HCT116 (cell line): ENCODE data around the gene RBM12. TPM values are rescaled to one million over a fixed set of nuclear protein-coding genes. Genes with fewer than 3 reads are reported as not detected.
"Not testable (repeated sequence)": the region's sequence is repeated elsewhere in the genome, so short reads cannot be mapped to it uniquely, and the experiment has no call there.

Experiments used
- ATAC-seq: fragments of 200-7000 bp; cut with Tn5 transposase; 2 replicates; pipeline ENCODE4 v1.9.1; 2020; ENCODE audit warnings: mild to moderate bottlenecking, moderate library complexity
- BruUV-seq: library from RNA; stranded (reverse); fragments of 400-500 nt; replicated peaks from 2 replicates; lab custom pipeline; 2021; lab: Mats Ljungman, UMichigan
- CTCF ChIA-PET: fragments of 300-600 bp; sonication (Branson Sonifier 250); formaldehyde crosslinking; loops from one replicate; lab custom pipeline; 2021; ENCODE audit warnings: antibody characterized with exemption; lab: Charles Lee
- POLR2A ChIA-PET: fragments of 300-600, 350-600 bp; sonication (Branson Sonifier 250); formaldehyde crosslinking; loops from one replicate; lab custom pipeline; 2021; ENCODE audit warnings: antibody characterized with exemption; lab: Charles Lee
- RAD21 ChIA-PET, 2 experiments: fragments of 300-600 bp; sonication (Branson Sonifier 250); formaldehyde crosslinking; loops; one replicate each; lab custom pipeline; 2023; ENCODE audit warnings: low total read pairs in 2 of 2; ENCODE audit not compliant: uncharacterized antibody in 2 of 2, unreplicated experiment in 2 of 2, low non-redundant PET in 1 of 2; lab: Charles Lee
- DNase-seq: peaks from one replicate; pipeline ENCODE4 v3.0.0-alpha.2; 2010; ENCODE audit warnings: low read depth, low spot score
- H2AFZ ChIP-seq: fragments of 200-600 bp; shearing (Covaris generic), sonication (generic); 2 replicates; pipeline ENCODE4 v1.6.1; 2017; ENCODE audit warnings: low read depth, mixed run types, mixed read lengths, antibody characterized with exemption, low read length; ENCODE audit not compliant: poor library complexity, severe bottlenecking
- H3K27ac ChIP-seq: 2 replicates; pipeline ENCODE4 v1.5.1; 2012; ENCODE audit warnings: low read depth, low read length
- H3K27me3 ChIP-seq: fragments of 200-600 bp; sonication (generic); 2 replicates; pipeline ENCODE4 v1.6.1; 2016; ENCODE audit warnings: mixed run types, low read length, mixed read lengths; ENCODE audit not compliant: insufficient read depth
- H3K36me3 ChIP-seq, 2 experiments: fragments of 200-500 bp in 1 of 2; fragments of 200-600 bp in 1 of 2; sonication (Bioruptor generic) in 1 of 2; sonication (generic) in 1 of 2; 2 replicates each; pipeline versions ENCODE4 v1.5.1 to v1.6.1; 2014 to 2016; ENCODE audit warnings: low read length in 2 of 2, inconsistent platforms in 1 of 2, mixed read lengths in 1 of 2, mixed run types in 1 of 2; ENCODE audit not compliant: insufficient read depth in 2 of 2, control insufficient read depth in 1 of 2
- H3K4me1 ChIP-seq, 2 experiments: fragments of 200-600 bp in 1 of 2; sonication (generic) in 1 of 2; 2 replicates each; pipeline versions ENCODE4 v1.5.1 to v1.6.1; 2012 to 2017; ENCODE audit warnings: low read length in 2 of 2, inconsistent platforms in 1 of 2, mild to moderate bottlenecking in 1 of 2, mixed read lengths in 1 of 2, mixed run types in 1 of 2, moderate library complexity in 1 of 2; ENCODE audit not compliant: insufficient read depth in 2 of 2, control insufficient read depth in 1 of 2
- H3K4me2 ChIP-seq: fragments of 200-600 bp; sonication (generic); 2 replicates; pipeline ENCODE4 v1.6.1; 2017; ENCODE audit warnings: mixed run types, low read length, mixed read lengths
- H3K4me3 ChIP-seq, 2 experiments: fragments of 200-600 bp in 1 of 2; sonication (generic) in 1 of 2; replicated peaks in 1 of 2; 2 replicates each; pipeline ENCODE4 v1.5.1; 2011 to 2016; ENCODE audit warnings: low read length in 2 of 2, control low read depth in 1 of 2, low read depth in 1 of 2, mild to moderate bottlenecking in 1 of 2, mixed read lengths in 1 of 2, mixed run types in 1 of 2
- H3K79me2 ChIP-seq: fragments of 200-600 bp; sonication (generic); 2 replicates; pipeline ENCODE4 v1.6.1; 2017; ENCODE audit warnings: mild to moderate bottlenecking, mixed run types, low read length, moderate library complexity, mixed read lengths; ENCODE audit not compliant: insufficient read depth
- H3K9ac ChIP-seq: fragments of 200-600 bp; sonication (generic); 2 replicates; pipeline ENCODE4 v1.6.1; 2016; ENCODE audit warnings: low read length, mixed read lengths
- H3K9me2 ChIP-seq: fragments of 200-600 bp; sonication (generic), shearing (Covaris generic); 2 replicates; pipeline ENCODE4 v1.6.1; 2017; ENCODE audit warnings: mixed run types, mild to moderate bottlenecking, moderate library complexity; ENCODE audit not compliant: insufficient read depth
- H3K9me3 ChIP-seq, 2 experiments: fragments of 200-500 bp in 1 of 2; fragments of 200-600 bp in 1 of 2; sonication (Bioruptor generic) in 1 of 2; sonication (generic) in 1 of 2; 2 replicates each; pipeline ENCODE4 v1.6.1; 2014 to 2017; ENCODE audit warnings: low read length in 2 of 2, mixed read lengths in 2 of 2, inconsistent platforms in 1 of 2, low read depth in 1 of 2, mild to moderate bottlenecking in 1 of 2, mixed run types in 1 of 2, moderate library complexity in 1 of 2; ENCODE audit not compliant: control insufficient read depth in 1 of 2, insufficient read depth in 1 of 2
- H4K20me1 ChIP-seq: fragments of 200-600 bp; sonication (generic), shearing (Covaris generic); 2 replicates; pipeline ENCODE4 v1.6.1; 2017; ENCODE audit warnings: mixed run types, mild to moderate bottlenecking, moderate library complexity; ENCODE audit not compliant: insufficient read depth
- CBX3 ChIP-seq: IDR thresholded peaks from 2 replicates; pipeline ENCODE4 v1.6.1; 2012; ENCODE audit warnings: low read depth
- CTCF ChIP-seq, 3 experiments: fragments of 200-600 bp in 1 of 3; sonication (generic) in 1 of 3; IDR thresholded peaks in 2 of 3; conservative IDR thresholded peaks in 1 of 3; 2 replicates each; pipeline ENCODE4 v1.5.1; 2012 to 2017; ENCODE audit warnings: low read depth in 2 of 3, low read length in 2 of 3, antibody characterized with exemption in 1 of 3, borderline replicate concordance in 1 of 3, control low read depth in 1 of 3, mild to moderate bottlenecking in 1 of 3, mixed read lengths in 1 of 3, mixed run types in 1 of 3, moderate library complexity in 1 of 3; ENCODE audit not compliant: insufficient read depth in 1 of 3
- RAD21 ChIP-seq: IDR thresholded peaks from 2 replicates; pipeline ENCODE4 v1.6.1; 2012; ENCODE audit warnings: low read depth, mild to moderate bottlenecking
- intact Hi-C: fragments of 100-400 bp; cut with micrococcal nuclease; formaldehyde crosslinking; loops from 2 replicates; pipeline ENCODE4 v1.10.0; 2022
- total RNA-seq: library from RNA; stranded (reverse); gene quantifications from one replicate; pipeline ENCODE4 v1.2.1, GENCODE V29; 2021; ENCODE audit not compliant: unreplicated experiment

Gene RBM12
- total RNA-seq, 1 experiment from 2014 or later = 110 TPM

- POLR2A ChIA-PET, RAD21 ChIA-PET: not testable (repeated sequence)
Observed at GRCh38 chr20:35686872-35687271, 22.2 kb upstream of the RBM12 start.

GRCh38 chr20:35685368-35685767 is 20.7 kb upstream of the RBM12 start:
- H3K9ac ChIP-seq, H3K9me2 ChIP-seq, H3K27ac ChIP-seq, DNase-seq, H3K9me3 ChIP-seq, H2AFZ ChIP-seq, BruUV-seq, H3K79me2 ChIP-seq, H3K27me3 ChIP-seq, CTCF ChIA-PET, H3K4me3 ChIP-seq, RAD21 ChIA-PET, H3K4me1 ChIP-seq, intact Hi-C loops, H3K4me2 ChIP-seq, H4K20me1 ChIP-seq, ATAC-seq: not testable (repeated sequence)
- peaks cover 2 to 16% of the 10 kb centered on the region in 2 experiments; a peak in 2 of 4 replicates for H3K36me3 ChIP-seq
- POLR2A ChIA-PET = interaction anchor here (0.7 kb wide), 1 partner anchor 308 kb away, joined by 4 read pairs; no protein-coding TSS in a partner anchor

More at GRCh38 chr20:35686872-35687271, 22.2 kb upstream of the RBM12 start:
- CTCF ChIA-PET = interaction anchor here (0.6 to 1.0 kb wide), 2 partner anchors 198 to 223 kb away, joined by 3 to 5 read pairs; no protein-coding TSS in a partner anchor
- H2AFZ ChIP-seq, H3K27ac ChIP-seq, BruUV-seq, H3K27me3 ChIP-seq, H3K9me2 ChIP-seq, DNase-seq, intact Hi-C loops, H3K4me2 ChIP-seq, ATAC-seq, H3K4me3 ChIP-seq, H3K9me3 ChIP-seq, H4K20me1 ChIP-seq, H3K79me2 ChIP-seq, H3K9ac ChIP-seq, H3K4me1 ChIP-seq: not testable (repeated sequence)
- peaks cover 2 to 16% of the 10 kb centered on the region in 2 experiments; a peak in 3 of 4 replicates for H3K36me3 ChIP-seq
- TF ChIP-seq CBX3 (peak; percentile 48; the same call in 1 of the 2 replicates), RAD21 (peak; percentile 47), CTCF (IDR thresholded peaks at IDR 0.05 in 2 of 3, conservative IDR thresholded peaks at IDR 0.05 in 1 of 3; ENCODE audit: borderline replicate concordance in 1 of 3, insufficient read depth in 1 of 3, low read depth in 2 of 3, low read length in 2 of 3) (peak; percentile 24 to 38 (median 25); a peak in 2 of 6 replicates)
